Activated gamma-delta T cell treated with Interleukin-2 at 50 U/mL for 16 hours (primary cell): ENCODE measurements around the gene SPDYE3.
"Not testable (repeated sequence)": the region's sequence is repeated elsewhere in the genome, so short reads cannot be mapped to it uniquely, and the experiment has no call there.

Experiments
- DNase-seq: peaks from one replicate; pipeline ENCODE4 v3.0.0-alpha.2; 2020

The SPDYE3 gene

DNA sequence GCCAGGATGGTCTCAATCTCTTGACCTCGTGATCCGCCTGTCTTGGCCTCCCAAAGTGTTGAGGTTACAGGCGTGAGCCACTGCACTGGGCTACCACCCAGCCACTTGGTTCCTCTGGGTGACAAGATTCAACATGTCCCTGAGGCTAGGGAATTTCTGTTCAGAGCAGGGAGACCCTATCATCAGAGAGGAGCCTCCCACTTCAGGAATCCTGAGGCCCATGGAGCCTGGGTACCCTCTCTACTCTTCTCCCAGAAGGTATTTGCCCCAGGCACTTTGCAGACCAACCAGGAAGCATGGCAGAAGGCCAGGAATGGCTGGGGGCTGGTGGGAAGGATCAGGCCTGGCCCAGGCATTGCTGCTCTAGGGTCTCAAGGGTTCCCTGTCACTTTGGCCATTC is 19.2 kb upstream of the SPDYE3 start:
- not testable (repeated sequence) for DNase-seq

DNA sequence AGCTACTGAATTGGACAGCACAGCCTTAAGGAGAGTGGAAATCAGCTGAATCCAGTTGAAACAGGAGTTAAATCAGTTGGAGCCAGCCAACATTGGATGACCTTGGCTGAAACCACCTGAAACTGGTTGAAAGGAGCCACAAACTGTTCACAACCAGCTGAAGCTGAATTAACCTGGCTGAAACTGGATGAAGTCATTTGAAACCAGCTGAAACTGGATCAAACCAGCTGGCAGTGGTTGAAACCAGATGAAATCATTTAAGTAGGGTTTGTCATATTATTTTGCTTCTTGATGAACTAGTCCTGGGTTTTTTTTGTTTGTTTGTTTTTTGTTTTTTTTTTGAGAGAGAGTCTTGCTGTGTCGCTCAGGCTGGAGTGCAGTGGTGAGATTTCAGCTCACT is 15.3 kb upstream of the SPDYE3 start:
- DNase-seq = not testable (repeated sequence)

DNA sequence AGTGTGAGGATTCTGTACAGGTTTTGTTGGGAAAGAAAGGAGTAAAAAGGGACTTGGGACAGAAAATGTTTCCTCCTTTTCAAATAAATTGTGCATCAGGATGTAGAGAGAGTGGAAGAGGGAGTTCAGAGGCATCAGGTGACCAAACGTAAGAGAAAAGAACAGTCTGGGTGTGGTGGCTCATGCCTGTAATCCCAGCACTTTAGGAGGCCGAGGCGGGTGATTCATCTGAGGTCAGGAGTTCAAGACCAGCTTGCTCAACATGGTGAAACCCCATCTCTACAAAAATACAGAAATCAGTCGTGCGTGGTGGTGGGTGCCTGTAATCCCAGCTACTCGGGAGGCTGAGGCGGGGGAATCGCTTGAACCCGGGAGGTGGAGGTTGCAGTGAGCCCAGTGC is 12.2 kb upstream of the SPDYE3 start:
- DNase-seq = not testable (repeated sequence)

DNA sequence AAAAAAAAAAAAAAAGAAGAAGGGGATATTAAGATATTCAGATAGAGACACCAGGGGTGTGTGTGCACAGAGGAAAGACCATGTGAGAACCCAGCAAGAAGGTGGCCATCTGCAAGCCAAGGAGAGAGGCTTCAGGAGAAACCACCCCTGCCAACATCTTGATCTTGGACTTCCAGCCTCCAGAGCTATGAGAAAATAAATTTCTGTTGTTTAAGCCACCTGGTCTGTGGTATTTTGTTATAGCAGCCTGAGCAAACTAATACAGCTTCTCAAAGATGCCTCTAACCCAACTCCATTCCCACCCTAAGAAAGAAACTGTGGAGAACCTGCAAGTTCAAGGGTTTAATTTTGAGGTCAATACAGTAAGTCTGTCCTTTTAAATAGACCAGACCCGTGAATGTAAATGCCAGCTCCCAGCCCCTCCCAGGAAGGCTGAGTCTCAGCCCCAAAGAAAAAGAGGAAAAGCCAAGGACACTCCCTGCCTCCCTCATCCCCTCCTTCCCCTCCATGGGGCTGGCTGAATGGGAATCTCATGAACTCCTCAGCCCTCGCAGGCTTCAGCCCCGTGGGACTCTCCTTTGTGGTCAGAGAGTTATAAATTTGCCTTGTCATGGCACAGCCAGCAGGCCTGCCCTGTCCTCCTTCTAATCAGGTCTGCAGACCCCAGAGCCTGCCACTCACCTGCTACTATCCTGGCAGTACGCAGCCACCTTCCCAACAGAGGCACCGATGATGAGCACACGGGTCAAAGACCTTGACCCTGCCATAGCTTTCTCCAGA is 9.5 kb upstream of the SPDYE3 start:
- DNase-seq = not testable (repeated sequence)

DNA sequence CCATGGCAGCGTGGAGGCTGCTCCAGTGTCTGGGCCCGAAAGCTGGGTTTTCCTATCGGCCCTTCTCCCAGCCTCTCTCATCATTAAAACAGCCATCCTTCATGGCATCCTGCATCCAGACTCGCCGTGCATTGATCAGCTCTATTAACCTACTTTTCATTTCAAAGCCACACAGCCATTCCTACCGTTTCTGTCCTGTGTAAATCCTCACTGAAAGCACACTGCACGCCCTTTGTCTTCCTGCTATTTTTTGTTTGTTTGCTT is 8.9 kb upstream of the SPDYE3 start:
- not testable (repeated sequence) for DNase-seq

DNA sequence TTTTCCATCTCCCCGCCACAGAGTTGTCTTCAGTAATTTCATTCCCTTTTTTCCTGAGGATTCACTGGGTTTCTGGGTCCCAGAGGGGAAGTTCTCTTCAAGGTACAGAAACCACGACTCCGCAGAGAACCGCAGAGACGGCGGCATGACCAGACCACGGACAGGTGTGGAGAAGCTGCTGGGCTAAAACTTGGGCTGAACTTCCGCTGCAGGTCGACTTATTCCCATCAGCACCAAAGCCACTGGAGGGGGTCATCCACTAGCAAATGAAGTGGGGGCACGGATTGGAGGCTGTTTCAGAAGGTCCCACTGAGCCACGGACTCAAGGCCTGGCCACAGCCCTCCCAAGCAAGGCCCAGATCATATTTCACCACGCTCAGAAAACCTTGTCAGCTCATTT is 3.0 kb upstream of the SPDYE3 start:
- not testable (repeated sequence) for DNase-seq

DNA sequence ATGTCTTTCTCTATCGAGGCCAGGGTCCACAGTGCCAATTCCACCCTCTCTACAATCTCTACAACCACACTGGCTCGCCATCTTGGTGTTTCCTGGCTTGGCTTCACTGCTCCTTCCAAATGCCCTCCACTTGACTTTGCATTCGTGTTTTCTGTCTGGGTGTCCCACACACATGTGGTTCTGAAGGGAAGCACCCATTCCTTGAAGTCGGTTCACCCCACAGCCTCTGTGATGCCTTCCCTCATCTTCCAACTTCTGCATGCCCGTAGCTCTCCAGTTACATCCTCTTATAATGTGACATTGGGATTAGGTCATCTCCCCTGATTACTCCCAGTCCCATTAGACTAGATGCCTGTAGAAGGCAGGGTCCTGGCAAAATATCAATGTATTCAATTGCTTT is 10.8 kb downstream of the SPDYE3 start:
- not testable (repeated sequence) for DNase-seq

DNA sequence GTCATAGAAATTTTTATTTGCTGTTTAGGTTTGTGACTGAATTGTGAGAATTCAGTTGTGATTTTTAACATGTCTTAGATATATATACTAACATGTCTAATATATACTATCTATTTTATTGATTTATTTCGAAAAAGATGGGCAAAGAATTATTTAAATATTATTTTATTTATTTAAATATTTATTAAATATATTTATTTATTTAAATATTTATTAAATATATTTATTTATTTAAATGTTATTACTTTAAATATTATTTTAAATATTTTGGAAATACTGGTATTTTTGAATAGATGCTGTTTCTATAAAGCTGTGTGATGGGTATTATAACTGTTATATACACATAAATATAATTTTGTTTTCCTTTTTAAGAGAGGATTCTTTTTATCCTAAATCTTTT is 14.1 kb downstream of the SPDYE3 start:
- DNase-seq = not testable (repeated sequence)

DNA sequence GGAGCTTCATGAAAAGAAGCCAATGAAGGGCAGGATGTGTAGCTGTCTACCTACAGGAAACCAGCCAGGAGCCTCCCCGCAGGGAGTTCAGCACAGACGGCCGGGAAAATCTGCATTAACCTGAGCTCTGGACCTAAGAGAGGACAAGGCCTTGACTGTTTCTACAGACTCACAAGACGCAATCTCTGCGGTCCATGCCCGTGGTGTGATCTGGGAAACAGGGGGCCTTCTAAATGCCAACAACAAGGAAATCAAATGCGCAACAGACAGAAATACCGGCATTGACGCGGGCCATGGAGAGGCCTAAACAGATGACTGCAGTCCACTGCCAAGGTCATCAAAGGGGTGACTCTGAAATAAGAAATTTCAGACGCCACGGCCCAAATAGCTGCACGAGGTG is 16.7 kb downstream of the SPDYE3 start:
- DNase-seq = not testable (repeated sequence)

DNA sequence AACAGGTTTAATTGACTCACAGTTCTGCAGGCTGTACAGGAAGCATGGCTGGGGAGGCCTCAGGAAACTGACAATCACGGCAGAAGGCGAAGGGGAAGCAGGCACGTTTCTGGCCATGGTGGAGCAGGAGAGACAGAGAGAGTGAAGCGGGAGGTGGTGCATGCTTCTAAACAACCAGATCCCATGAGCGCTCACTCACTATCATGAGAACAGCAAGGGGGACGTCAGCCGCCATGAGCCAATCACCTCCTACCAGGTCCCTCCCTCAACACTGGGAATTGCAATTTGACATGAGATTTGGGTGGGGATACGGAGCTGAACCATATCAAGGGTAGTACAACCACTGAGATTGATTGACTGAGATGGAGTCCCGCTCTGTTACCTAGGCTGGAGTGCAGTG is 18.2 kb downstream of the SPDYE3 start:
- DNase-seq = not testable (repeated sequence)

DNA sequence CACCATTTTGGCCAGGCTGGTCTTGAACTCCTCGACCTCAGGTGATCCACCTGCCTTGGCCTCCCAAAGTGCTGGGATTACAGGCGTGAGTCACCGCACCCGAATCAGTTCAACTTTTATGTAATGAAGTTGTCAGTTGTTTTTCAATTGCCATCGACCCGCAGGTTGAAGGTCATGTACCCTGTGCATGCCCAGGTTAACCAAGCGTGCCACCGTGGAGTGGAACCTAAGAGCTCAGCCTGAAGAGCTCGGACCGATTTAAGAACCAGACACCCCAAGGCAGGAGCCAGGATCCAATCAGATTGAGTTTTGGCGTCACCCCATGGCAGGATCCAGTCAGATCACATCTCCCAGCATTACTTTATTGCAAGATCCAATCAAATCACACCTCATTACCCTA is 19.4 kb downstream of the SPDYE3 start:
- DNase-seq = not testable (repeated sequence)

DNA sequence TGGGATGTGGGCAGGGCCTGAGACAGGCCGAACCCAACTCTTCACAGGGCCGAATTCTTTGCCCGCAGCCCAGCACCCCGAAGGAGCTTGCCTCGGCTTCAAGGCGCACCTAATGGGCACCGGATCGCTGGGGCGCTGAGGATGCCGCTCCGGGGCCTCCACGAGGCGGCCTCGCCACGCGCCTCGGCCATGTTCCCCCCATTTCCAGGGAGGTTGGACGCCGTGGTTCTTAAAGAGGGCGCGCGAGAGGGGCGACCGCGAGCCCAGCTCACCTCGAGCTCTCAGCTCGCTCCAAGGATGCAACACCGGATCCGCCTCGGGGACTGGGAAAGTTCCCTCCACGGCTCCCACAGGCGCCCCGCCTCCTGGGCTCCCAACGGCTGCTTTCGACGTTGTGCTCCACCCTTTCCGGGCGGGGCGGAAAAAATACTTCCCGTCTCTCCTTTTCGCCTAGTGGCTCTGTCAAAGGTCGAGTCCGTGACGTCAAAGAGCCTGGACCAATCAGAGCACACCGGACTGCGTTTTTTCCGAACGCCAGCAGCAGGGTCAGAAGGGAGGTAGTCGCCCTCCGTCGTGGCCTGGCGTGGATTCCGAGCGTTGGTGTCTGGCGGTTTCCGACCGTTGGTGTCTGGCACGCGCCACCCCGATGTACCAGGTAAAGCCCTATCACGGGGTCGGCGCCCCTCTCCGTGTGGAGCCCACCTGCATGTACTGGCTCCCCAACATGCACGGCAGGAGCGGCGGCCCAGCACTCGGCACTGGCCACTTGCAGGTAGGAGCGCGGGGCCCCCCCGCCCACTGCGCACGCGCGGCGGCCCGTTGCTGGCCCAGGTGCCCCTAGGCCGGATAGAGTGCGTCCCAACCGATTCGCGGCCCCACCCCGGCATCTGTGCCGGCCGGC is 28.3 kb downstream of the SPDYE3 start:
- DNase-seq = peak; percentile 80

DNA sequence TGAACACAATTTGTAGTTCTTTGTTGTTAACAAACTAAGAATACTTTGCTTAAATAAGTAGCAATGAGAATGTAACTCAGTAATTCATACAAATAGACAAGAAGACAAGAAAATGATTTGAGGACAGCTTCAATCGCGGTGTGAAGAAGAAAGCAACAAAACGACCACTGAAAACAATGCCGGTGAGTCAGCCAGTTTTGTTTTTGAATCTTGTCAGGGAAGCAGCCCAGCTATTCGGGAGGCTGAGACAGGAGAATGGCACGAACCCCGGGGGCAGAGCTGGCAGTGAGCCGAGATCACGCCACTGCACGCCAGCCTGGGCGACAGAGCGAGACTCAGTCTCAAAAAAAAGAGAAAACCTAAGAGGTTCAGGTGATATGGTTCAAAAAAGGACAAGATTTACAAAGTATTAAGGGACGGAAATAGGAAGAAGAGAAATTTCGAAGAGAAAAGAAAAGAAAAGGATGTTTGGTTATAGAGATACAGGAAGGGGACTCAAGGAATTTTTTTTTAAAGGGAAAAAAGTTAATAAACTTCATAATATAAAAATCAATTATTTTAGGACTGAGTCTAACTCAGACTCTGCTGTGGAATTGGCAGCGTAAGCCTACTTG is 30.7 kb downstream of the SPDYE3 start:
- not testable (repeated sequence) for DNase-seq

DNA sequence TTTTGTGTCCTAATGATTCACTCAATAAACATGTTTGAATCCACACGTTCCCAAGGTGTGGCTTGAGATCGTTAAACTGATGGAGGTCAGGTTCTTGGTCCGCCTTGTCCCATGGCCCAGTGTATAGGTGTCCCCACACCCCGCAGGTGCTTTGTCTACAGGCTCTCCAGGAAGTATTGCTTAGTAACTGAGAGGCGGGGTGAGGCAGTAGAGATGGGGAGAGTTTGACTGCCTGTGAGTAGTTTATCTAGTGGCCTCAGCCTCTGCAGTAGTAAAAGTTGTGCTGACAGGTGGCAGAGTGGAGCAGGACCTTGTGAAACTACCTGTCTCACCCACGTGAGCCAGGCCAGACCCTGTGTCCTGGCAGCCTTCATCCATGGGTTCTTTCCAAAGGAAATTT is 33.8 kb downstream of the SPDYE3 start:
- DNase-seq = not testable (repeated sequence)

DNA sequence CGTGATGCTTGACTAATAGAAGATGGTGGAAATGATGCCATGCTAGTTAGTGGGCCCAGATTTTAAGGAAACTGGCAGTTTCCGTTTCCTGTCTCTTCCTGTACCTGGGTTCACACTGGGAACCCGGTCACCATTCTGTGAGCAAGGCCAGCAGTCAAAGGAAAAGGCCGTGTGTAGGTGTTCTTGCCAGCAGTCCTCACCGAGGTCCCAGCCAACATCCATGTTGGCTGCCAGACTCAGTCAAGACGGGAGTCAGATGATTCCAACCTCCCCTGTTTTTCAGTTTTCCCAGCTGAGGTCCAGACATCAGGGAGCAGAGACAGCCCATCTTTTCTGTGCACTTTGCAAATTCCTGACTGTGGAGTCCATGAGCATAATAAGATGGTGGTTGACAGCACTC is 35.3 kb downstream of the SPDYE3 start:
- DNase-seq = no peak

DNA sequence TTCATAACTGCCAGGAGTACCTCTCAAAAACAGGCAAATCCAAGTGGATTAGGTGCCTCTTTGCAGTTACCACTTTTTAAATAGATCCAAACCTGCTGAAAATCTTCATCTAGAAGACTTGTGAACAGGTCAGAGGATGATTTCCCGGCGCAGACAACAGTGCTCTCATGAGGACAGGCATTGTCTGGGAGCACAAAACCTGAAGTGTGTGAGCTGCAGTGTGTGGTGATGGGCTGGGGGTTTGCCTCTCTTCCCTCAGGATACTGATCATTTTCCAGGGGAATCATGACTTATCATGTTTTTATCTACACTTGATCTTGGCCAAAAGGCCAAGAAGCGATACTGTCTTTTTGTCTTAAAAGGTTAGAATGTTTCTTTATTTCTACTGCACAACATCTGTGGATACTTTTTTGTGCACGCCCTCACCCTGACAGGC is 36.6 kb downstream of the SPDYE3 start:
- DNase-seq = not testable (repeated sequence)

DNA sequence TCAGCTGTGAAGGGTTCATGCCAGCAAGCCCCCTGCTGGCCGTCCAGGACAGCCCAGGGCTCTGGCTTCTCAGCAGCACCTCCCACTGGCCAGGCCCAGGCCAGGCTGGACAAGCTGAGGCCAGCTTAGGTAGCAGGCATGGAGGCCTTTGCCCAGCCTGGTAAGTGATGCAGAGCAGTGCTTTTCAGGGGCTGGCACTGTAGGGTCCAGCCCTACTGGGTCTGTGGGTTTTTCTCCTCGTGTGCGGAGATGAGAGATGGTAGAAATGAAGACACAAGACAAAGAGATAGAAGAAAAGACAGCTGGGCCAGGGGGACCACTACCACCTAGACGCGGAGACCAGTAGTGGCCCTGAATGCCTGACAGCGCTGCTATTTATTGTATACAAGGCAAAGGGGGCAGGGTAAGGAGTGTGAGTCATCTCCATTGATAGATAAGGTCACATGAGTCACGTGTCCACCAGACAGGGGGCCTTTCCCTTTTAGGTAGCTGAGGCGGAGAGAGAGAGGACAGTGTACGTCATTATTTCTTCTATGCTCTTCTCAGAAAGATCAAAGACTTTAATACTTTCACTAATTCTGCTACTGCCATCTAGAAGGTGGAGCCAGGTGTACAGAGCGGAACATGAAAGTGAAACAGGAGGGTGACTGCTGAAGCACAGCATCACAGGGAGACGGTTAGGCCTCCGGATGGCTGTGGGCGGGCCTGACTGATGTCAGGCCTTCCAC is 37.2 kb downstream of the SPDYE3 start:
- DNase-seq = peak; percentile 79

DNA sequence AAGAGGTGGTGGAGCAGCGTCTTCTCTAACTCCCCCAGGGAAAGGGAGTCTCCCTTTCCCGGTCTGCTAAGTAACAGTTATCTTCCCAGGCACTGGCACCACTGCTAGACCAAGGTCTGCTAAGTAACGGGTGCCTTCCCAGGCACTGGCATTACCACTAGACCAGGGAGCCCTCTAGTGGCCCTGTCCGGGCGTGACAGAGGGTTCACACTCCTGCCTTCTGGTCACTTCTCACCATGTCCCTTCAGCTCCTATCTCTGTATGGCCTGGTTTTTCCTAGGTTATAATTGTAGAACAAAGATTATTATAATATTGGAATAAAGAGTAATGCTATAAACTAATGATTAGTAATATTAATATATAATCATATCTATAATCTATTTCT is 37.8 kb downstream of the SPDYE3 start:
- peak; percentile 73 for DNase-seq

DNA sequence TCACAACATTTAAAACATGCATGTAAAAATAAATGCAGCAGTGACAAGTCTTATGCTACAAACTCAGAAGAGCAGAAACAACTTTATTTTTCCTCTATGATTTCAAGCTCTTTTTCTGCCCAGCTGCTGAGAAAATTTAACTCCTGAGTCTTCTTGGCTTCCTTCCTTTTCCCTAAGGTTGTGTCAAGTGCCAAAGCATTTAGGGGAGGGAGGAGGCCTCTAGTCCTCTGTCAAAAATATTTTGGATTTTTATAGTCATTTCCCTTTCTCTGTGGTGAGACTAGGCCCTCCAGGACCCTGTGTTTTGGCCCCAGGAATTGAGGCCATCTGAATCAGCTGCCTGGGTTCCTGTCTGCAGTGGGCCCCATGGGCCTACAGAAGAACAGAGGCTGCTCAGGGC is 39.4 kb downstream of the SPDYE3 start:
- DNase-seq = no peak

DNA sequence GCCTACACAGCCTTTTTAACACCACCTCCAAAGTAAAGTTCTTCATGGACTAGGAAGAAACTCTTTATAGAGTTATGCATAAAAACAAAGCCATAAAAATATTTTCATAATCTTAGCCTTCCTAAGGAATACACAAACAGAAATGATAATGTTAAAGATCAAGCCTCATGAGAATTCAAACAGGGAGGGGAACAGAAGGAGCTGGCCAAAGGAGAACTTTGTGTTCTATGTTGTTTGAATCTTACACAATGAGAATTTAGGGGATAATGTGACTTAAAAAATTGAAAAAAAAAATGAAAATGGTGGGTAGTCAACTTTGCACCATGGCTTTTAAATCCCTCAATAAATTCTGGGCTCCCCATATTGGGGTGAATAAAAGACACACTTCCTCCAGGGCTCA is 41.3 kb downstream of the SPDYE3 start:
- no peak for DNase-seq

DNA sequence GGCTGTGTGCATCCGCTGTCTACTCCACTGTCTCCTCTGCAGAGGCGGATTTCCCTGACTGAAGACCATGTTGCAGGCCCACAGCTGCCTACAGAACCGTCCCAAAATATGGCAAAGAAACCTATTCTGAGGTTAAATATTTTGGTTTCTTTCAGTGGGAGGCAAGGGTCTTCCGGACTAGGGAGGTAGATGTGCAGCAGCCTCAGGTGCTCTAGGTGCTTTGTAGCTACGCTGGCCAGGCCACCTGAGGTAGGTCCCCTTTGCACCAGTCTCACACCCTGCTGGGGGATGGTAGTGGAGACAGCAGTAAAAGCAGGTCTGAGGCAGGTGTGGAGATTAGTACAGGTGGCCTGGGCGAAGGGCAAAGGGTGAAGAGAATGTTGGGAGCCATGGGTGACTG is 42.3 kb downstream of the SPDYE3 start:
- no peak for DNase-seq

DNA sequence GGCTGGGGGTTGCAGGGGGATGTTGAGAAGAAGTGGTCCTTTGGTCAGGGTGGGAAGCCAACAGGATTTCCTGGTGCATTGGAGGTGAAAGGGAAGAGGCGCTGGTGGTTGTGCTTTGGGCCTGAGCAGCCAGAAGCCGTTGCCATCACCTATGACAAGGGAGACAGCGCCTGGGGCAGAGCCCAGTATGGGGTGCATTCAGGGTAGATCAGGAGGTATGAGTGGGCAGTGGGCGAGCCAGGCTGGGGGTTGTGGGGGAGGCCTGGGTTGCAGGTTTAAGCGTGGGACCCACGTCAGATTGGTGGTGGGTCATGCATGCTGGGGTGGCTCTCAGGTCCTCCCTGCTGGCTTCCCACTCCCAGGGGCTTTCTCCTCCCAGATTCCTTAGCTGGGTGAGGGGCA is 44.2 kb downstream of the SPDYE3 start:
- DNase-seq = no peak

DNA sequence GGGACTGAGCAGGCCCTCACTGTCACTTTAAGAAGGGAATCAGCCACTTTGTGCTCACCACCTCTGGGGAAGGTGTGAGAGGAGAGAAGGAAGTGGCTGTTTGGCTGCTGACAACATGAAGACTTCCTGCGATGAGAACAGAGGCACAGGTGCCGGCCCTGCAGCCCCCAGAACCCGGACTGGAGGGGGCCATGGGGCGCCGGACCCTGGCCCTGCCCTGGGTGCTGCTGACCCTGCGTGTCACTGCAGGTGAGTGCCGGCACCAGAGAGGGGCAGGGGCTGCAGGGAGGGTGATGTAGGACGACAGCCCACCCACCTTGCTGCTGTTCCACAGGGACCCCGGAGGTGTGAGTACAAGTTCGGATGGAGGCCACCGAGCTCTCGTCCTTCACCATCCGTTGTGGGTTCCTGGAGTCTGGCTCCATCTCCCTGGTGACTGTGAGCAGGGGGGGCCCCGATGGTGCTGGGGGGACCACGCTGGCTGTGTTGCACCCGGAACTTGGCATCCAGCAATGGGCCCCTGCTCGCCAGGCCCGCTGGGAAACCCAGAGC is 44.8 kb downstream of the SPDYE3 start:
- DNase-seq = not testable (repeated sequence)
